Psoas muscle (tissue), 8 donors: Measurements from ENCODE around the gene SF3B2. TPM values are rescaled to one million over a fixed set of nuclear protein-coding genes. Genes with fewer than 3 reads are reported as not detected.
A peak's percentile ranks its signal among the peaks of the same experiment; 100 is the strongest.

Experiments used
- ATAC-seq, 4 donors: fragments of 200-7000 bp; cut with Tn5 transposase; one replicate each; pipeline ENCODE4 v1.9.1; 2020; ENCODE audit warnings: moderate library complexity in 3 of 4, mild to moderate bottlenecking in 2 of 4
- DNase-seq, 2 donors: peaks; one replicate each; pipeline ENCODE4 v3.0.0-alpha.2; 2020
- H3K27ac ChIP-seq: fragments of 200-600 bp; one replicate; pipeline ENCODE4 v1.8.0; 2022
- H3K27me3 ChIP-seq, 3 donors: fragments of 200-600 bp in 1 of 3; one replicate each; pipeline versions ENCODE4 v1.6.1 to v1.8.0; 2013 to 2022; ENCODE audit warnings: low read length in 2 of 3, mild to moderate bottlenecking in 2 of 3, moderate library complexity in 1 of 3; ENCODE audit not compliant: insufficient read depth in 3 of 3
- H3K36me3 ChIP-seq, 2 donors: fragments of 200-600 bp in 1 of 2; one replicate each; pipeline versions ENCODE4 v1.6.1 to v1.8.0; 2013 to 2022; ENCODE audit warnings: low read depth in 1 of 2, mild to moderate bottlenecking in 1 of 2, moderate library complexity in 1 of 2; ENCODE audit not compliant: insufficient read depth in 1 of 2
- H3K4me1 ChIP-seq: fragments of 200-600 bp; one replicate; pipeline ENCODE4 v1.8.0; 2022
- H3K4me3 ChIP-seq: fragments of 200-600 bp; one replicate; pipeline ENCODE4 v1.8.0; 2022; ENCODE audit warnings: mild to moderate bottlenecking
- H3K9me3 ChIP-seq: fragments of 200-600 bp; one replicate; pipeline ENCODE4 v1.8.0; 2022
- WGBS, 3 donors: extraction: QIAGEN DNeasy Blood & Tissue Kit; methylation state at CpG; one replicate each; pipeline versions ENCODE4 v1.1.6 to v1.1.7; 2013; 5-methylcytosine and 5-hydroxymethylcytosine counted together
- intact Hi-C, 2 donors: fragments of 100-400 bp; cut with DNase I; formaldehyde crosslinking; loops; one replicate each; pipeline versions ENCODE4 v1.11.0 to v1.14.2; 2022
- polyA plus RNA-seq, 3 donors: library from polyadenylated mRNA; stranded (reverse); fragments of 200-250 nt; gene quantifications; one replicate each; pipeline ENCODE4 v1.2.3, GENCODE V29; 2013
- total RNA-seq, 4 donors: library from RNA; stranded (reverse); fragmentation: NEBNext Ultra II Directional in 2 of 4; extraction: Animal tissue kit (Norgen Biotek cat#: 25700) in 2 of 4; gene quantifications; one replicate each; pipeline versions ENCODE4 v1.2.1 to v1.2.4, GENCODE V29; 2021 to 2023
- TF ChIP-seq, protein P1 (sequence below): fragments of 200-600 bp; IDR thresholded peaks from one replicate; pipeline ENCODE4 v1.8.0; 2022; ENCODE audit warnings: antibody characterized with exemption
- donor health status: healthy with polysubstance abuse.
- donor health status: DM: no; HTN: no; CAD: no; lungs with moderate emphysema.
- donor health status: Bipolar disorder and iron deficiency.
- donor health status: healthy.
- donor health status: DM: yes; HTN: yes; CAD: no.
- donor health status: DM: no; HTN: no; CAD: no.
- donor health status: DM: no; HTN: no; CAD: no.
- donor health status: DM: yes; HTN: yes; CAD: no.

SF3B2 gene
- total and polyA plus RNA-seq, 7 donors, result 62.8 to 135 (median 90.8) TPM

DNA sequence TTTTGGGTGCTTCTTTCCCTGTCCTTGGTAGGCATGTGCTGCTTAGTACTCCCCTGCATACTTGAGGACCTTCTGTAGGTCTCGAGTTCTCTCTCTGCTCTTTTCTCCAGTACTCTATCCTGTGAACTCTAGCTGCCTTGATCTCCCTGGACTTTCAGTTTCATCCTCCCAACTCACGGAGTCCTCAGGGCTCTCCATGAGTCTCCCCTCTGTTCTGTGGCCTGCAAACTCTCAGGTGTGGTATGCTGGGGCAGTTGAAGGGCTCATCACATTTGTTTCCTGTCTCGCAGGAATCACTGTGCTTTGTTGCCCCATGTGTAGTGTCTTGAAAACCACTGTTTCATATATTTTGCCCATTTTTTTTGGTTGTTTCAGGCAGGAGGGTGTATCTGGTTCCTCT lies 14.6 kb downstream of the SF3B2 start:
- H3K9me3 ChIP-seq, result no peaks in the 10 kb centered on the region
- no peak overlapping the region for H3K4me3 ChIP-seq
- WGBS, 3 donors, result 79 to 88% (median 85%) methylated on average over 3 of the region's 3 CpGs
- H3K4me1 ChIP-seq, result peaks cover 19% of the 10 kb centered on the region
- DNase-seq, result no peak
- ATAC-seq, result no peak
- H3K27me3 ChIP-seq, result no peaks in the 10 kb centered on the region
- no peak overlapping the region for H3K27ac ChIP-seq
- TF ChIP-seq, protein P1, sequence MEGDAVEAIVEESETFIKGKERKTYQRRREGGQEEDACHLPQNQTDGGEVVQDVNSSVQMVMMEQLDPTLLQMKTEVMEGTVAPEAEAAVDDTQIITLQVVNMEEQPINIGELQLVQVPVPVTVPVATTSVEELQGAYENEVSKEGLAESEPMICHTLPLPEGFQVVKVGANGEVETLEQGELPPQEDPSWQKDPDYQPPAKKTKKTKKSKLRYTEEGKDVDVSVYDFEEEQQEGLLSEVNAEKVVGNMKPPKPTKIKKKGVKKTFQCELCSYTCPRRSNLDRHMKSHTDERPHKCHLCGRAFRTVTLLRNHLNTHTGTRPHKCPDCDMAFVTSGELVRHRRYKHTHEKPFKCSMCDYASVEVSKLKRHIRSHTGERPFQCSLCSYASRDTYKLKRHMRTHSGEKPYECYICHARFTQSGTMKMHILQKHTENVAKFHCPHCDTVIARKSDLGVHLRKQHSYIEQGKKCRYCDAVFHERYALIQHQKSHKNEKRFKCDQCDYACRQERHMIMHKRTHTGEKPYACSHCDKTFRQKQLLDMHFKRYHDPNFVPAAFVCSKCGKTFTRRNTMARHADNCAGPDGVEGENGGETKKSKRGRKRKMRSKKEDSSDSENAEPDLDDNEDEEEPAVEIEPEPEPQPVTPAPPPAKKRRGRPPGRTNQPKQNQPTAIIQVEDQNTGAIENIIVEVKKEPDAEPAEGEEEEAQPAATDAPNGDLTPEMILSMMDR, result no peak
- H3K36me3 ChIP-seq, result peaks cover 14 to 74% of the 10 kb centered on the region in 2 donors
- intact Hi-C loops, result no loop called here

DNA sequence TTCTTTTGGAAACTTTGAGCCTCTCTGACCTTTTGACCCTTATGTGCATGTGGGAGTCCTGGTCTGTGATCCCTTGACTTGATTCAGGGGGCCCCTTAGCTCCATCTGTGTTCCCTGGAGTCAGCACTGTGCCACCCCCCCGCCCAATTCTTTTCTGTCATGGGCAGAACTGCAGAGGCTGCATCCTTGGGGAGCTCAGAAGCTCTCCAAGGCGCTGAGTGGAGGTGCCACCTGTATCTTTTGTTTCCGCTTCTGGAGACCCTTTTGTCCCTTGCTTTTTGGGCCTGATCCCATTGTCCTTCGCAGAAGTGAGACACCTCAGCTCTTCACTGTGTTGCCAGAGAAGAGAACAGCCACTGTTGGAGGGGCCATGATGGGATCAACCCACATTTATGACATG lies 15.5 kb downstream of the SF3B2 start:
- peaks cover 19% of the 10 kb centered on the region for H3K4me1 ChIP-seq
- no peak overlapping the region for H3K4me3 ChIP-seq
- peaks cover 13 to 65% of the 10 kb centered on the region in 2 donors for H3K36me3 ChIP-seq
- H3K9me3 ChIP-seq, result no peaks in the 10 kb centered on the region
- no peak for ATAC-seq
- H3K27me3 ChIP-seq, result no peaks in the 10 kb centered on the region
- intact Hi-C loops, result no loop called here
- 73 to 99% (median 83%) methylated on average over 4 of the region's 4 CpGs for WGBS, 3 donors
- no peak for DNase-seq
- TF ChIP-seq, protein P1, result no peak
- H3K27ac ChIP-seq, result peak overlapping the region; percentile 90

DNA sequence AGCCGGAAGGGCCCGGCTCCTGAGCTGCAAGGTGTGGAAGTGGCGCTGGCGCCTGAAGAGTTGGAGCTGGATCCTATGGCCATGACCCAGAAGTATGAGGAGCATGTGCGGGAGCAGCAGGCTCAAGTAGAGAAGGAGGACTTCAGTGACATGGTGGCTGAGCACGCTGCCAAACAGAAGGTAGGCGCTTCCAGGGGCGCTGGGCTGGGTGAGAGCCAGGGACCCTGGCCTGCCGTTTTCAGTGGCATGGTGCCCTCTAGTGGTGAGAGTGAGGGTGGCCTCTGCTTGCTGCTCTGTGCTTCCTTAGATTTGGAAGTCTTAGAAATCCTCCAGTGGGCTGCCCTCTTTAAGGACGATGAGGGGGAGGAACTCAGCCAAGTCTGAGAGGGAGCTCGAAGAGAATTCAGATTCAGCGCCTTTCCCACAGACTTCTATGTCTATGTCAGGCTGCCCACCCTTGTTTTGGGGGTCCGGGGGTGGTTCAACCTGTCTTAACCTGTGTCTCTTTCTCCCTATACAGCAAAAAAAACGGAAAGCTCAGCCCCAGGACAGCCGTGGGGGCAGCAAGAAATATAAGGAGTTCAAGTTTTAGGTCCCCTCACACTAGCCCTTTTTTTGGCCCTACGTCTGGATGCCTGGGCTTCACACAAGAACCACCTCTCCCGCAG lies 16.1 kb downstream of the SF3B2 start:
- intact Hi-C loops, result no loop called here
- Histone ChIP-seq H3K4me1 (peaks cover 19% of the 10 kb centered on the region), H3K36me3 (peaks cover 11 to 64% of the 10 kb centered on the region in 2 donors), H3K27ac (peak overlapping the region; percentile 90), H3K9me3 (no peaks in the 10 kb centered on the region), H3K27me3 (no peaks in the 10 kb centered on the region), H3K4me3 (peak overlapping the region; percentile 93)
- peak; percentile 67 to 79 for DNase-seq
- WGBS, 3 donors, result 53 to 60% (median 55%) methylated on average over 17 of the region's 17 CpGs
- peak; percentile 52 to 72 (median 56) for ATAC-seq
- TF ChIP-seq, protein P1, result peak; percentile 84

DNA sequence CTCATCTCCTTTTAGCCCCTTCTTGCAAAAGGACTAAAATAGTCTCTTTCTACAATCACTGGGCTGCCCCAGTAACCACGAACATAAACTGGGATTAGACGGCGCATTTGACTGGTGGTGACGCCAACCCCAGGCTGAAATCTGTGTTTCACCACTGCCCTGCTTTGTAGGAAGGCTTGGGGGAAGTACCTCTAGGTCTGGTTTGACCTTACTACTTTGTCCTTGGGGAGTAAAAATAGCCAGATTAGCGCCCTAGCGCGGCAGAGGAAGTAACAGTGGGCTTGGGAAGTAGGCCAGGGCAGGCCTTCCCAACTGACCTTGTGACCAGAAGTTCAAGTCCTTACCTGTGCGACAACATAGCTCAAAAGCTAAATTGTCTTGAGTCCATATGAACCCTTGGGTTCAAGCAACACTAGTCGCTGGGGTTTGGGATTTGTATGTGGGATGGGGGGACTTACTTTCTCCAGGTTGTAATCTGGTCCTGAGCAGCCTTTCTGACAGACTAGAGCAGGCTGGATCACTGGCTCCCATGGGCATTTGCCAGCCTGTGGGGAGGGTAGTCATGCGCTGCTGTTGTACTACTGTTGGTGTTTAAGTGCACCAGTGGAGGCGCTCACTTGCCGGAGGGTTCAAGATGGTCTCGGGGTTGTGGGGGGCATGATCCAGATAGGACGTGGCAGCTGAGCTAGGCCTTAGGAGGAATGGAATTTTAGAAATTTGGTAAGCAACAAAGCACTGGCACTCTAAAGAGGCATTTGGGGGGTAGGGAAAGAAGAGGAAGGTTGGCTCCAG lies 17.0 kb downstream of the SF3B2 start:
- peak; percentile 56 to 73 (median 70) for ATAC-seq
- Histone ChIP-seq H3K27me3 (no peaks in the 10 kb centered on the region), H3K27ac (peak overlapping the region; percentile 90), H3K9me3 (no peaks in the 10 kb centered on the region), H3K4me1 (peaks cover 19% of the 10 kb centered on the region), H3K36me3 (peaks cover 9 to 63% of the 10 kb centered on the region in 2 donors), H3K4me3 (peak overlapping the region; percentile 93)
- intact Hi-C loops, result no loop called here
- TF ChIP-seq, protein P1, result peak; percentile 14
- DNase-seq, result peak in 1 of 2 donors; percentile 59
- 24 to 37% (median 28%) methylated on average over 14 of the region's 14 CpGs for WGBS, 3 donors
